Measurements from ENCODE around the gene RFX1. TPM values are rescaled to one million over a fixed set of nuclear protein-coding genes. Genes with fewer than 3 reads are reported as not detected.

RFX1 gene
- total and polyA plus RNA-seq, 2 donors (not counting 1 experiment from before 2014, with no cell fraction given): 9.2 to 33.3 TPM

DNA sequence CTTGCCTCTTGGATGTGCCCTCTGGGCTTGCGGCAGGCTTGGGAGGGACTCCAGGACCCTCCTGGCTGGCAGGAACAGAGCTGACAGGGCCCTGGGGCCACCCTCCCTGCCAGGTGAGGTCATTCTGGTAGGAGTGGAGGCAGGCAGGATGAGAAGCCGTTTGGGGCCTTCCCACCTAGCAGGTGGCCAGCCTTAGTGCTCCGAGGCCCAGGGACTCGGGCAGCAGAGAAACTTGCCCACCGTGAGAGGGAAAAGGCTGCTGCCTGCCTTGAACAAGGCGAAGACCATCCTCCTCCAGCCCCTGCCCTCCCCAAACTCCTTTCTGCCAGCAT, 8.5 kb downstream of the RFX1 start:
- Histone ChIP-seq H3K9ac (ENCODE audit: low read length) (no peak overlapping the region), H3K27me3 (replicated peaks in 1 of 4; ENCODE audit: control extremely low read depth in 1 of 4, control insufficient read depth in 3 of 4, insufficient read depth in 4 of 4, low read length in 3 of 4) (no peaks in the 10 kb centered on the region), H3K36me3 (replicated peaks in 1 of 2; ENCODE audit: control extremely low read depth in 1 of 2, control insufficient read depth in 1 of 2, extremely low read depth in 1 of 2, insufficient read depth in 2 of 2, low read length in 1 of 2) (peaks cover 0 to 39% of the 10 kb centered on the region in 2 experiments), H3K9me3 (ENCODE audit: control extremely low read depth in 1 of 3, control insufficient read depth in 2 of 3, insufficient read depth in 1 of 3, low read length in 2 of 3) (peaks cover 0 to 6% (median 4%) of the 10 kb centered on the region in 3 donors), H4K20me1 (ENCODE audit: control insufficient read depth, insufficient read depth, low read length, poor library complexity, severe bottlenecking) (peaks cover 14% of the 10 kb centered on the region), H3K79me2 (ENCODE audit: control insufficient read depth, insufficient read depth, low read length) (peaks cover 93% of the 10 kb centered on the region), H3K4me3 (ENCODE audit: control extremely low read depth in 1 of 5, extremely low read depth in 1 of 5, insufficient read depth in 1 of 5, low read depth in 2 of 5, low read length in 4 of 5) (no peak overlapping the region), H3K27ac (ENCODE audit: low read length in 2 of 2) (no peak overlapping the region), H3K4me2 (replicated peaks; ENCODE audit: low read depth, low read length, poor library complexity, severe bottlenecking) (no peak overlapping the region), H2AFZ (ENCODE audit: insufficient read depth, low read depth, low read length, poor library complexity, severe bottlenecking) (no peak overlapping the region), H3K4me1 (ENCODE audit: control insufficient read depth in 2 of 2, insufficient read depth in 2 of 2, low read length in 2 of 2) (peaks cover 25 to 27% of the 10 kb centered on the region in 2 donors)
- Mint-ChIP-seq H3K4me1 (peaks cover 27% of the 10 kb centered on the region), H3K9me3 (ENCODE audit: insufficient read depth) (no peaks in the 10 kb centered on the region), H3K27me3 (no peaks in the 10 kb centered on the region), H3K27ac (no peak overlapping the region), H3K4me3 (no peak overlapping the region)
- intact Hi-C loops (cut with micrococcal nuclease): no loop called here
- ChIA-PET POLR2A (interaction anchor here (0.6 kb wide), 1 partner anchor 87 kb away, joined by 12 read pairs; no protein-coding TSS in a partner anchor), CTCF (interaction anchor here (1.3 kb wide), 1 partner anchor 10 kb away, joined by 4 read pairs; no protein-coding TSS in a partner anchor)
- DNase-seq (no peak), ATAC-seq (ENCODE audit: low read depth) (no peak)
- 95% methylated on average over 5 of the region's 6 CpGs for WGBS (ENCODE audit: insufficient coverage)
- TF ChIP-seq, protein P1, sequence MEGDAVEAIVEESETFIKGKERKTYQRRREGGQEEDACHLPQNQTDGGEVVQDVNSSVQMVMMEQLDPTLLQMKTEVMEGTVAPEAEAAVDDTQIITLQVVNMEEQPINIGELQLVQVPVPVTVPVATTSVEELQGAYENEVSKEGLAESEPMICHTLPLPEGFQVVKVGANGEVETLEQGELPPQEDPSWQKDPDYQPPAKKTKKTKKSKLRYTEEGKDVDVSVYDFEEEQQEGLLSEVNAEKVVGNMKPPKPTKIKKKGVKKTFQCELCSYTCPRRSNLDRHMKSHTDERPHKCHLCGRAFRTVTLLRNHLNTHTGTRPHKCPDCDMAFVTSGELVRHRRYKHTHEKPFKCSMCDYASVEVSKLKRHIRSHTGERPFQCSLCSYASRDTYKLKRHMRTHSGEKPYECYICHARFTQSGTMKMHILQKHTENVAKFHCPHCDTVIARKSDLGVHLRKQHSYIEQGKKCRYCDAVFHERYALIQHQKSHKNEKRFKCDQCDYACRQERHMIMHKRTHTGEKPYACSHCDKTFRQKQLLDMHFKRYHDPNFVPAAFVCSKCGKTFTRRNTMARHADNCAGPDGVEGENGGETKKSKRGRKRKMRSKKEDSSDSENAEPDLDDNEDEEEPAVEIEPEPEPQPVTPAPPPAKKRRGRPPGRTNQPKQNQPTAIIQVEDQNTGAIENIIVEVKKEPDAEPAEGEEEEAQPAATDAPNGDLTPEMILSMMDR (IDR thresholded peaks at IDR 0.05): no peak
- no peak for TF ChIP-seq EZH2 (IDR thresholded peaks at IDR 0.05; ENCODE audit: borderline replicate concordance, insufficient read depth, low read depth, low read length, poor library complexity, severe bottlenecking)

DNA sequence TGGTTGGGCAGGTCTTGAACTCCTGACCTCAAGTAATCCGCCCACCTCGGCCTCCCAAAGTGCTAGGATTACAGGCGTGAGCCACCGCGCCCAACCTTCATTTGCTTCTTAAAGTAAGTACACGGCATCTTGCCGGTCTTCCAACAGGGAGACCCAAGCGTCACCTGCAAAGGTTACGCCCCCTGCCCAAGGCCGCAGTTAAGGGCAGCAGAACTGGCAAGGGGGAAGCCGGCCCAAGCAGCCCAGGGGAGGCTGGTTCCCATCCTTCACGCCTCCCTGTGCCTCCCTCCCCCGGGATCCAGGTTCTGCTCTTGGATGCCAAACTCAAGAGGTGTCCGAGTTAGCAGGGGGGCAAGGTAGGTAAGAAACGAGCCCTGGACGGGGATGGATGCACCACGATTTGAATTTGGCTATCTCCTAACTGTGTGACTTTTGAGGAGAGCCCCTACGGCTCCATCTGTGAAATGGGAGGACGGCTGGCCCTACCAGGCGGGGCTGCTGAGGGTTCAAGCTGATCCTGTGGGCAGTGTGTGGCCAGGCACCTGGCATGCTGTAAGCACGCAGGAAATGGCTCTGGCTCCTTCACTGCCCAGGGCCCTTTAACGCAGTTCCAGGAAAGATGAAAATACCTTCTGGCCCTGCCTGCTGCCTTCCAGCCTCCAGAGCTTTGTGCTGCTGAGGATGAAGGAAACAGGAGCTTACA, 9.0 kb downstream of the RFX1 start:
- Histone ChIP-seq H3K36me3 (replicated peaks in 1 of 2; ENCODE audit: control extremely low read depth in 1 of 2, control insufficient read depth in 1 of 2, extremely low read depth in 1 of 2, insufficient read depth in 2 of 2, low read length in 1 of 2) (peaks cover 0 to 44% of the 10 kb centered on the region in 2 experiments), H3K9ac (ENCODE audit: low read length) (no peak overlapping the region), H3K4me1 (ENCODE audit: control insufficient read depth in 2 of 2, insufficient read depth in 2 of 2, low read length in 2 of 2) (peaks cover 20 to 22% of the 10 kb centered on the region in 2 donors), H3K27ac (ENCODE audit: low read length in 2 of 2) (no peak overlapping the region), H3K4me2 (replicated peaks; ENCODE audit: low read depth, low read length, poor library complexity, severe bottlenecking) (no peak overlapping the region), H3K9me3 (ENCODE audit: control extremely low read depth in 1 of 3, control insufficient read depth in 2 of 3, insufficient read depth in 1 of 3, low read length in 2 of 3) (peaks cover 0 to 6% (median 4%) of the 10 kb centered on the region in 3 donors), H4K20me1 (ENCODE audit: control insufficient read depth, insufficient read depth, low read length, poor library complexity, severe bottlenecking) (peaks cover 18% of the 10 kb centered on the region), H3K27me3 (replicated peaks in 1 of 4; ENCODE audit: control extremely low read depth in 1 of 4, control insufficient read depth in 3 of 4, insufficient read depth in 4 of 4, low read length in 3 of 4) (no peaks in the 10 kb centered on the region), H3K4me3 (ENCODE audit: control extremely low read depth in 1 of 5, extremely low read depth in 1 of 5, insufficient read depth in 1 of 5, low read depth in 2 of 5, low read length in 4 of 5) (no peak overlapping the region), H2AFZ (ENCODE audit: insufficient read depth, low read depth, low read length, poor library complexity, severe bottlenecking) (no peak overlapping the region), H3K79me2 (ENCODE audit: control insufficient read depth, insufficient read depth, low read length) (peaks cover 96% of the 10 kb centered on the region)
- CTCF ChIA-PET: no interaction called here
- POLR2A ChIA-PET: interaction anchor here (0.6 kb wide), 1 partner anchor 87 kb away, joined by 12 read pairs; no protein-coding TSS in a partner anchor
- H3K4me1 Mint-ChIP-seq: peaks cover 24% of the 10 kb centered on the region
- no peak for ATAC-seq (ENCODE audit: low read depth)
- WGBS (ENCODE audit: insufficient coverage): 97% methylated on average over 22 of the region's 22 CpGs
- no peaks in the 10 kb centered on the region for H3K9me3 Mint-ChIP-seq (ENCODE audit: insufficient read depth)
- intact Hi-C loops (cut with micrococcal nuclease): no loop called here
- no peaks in the 10 kb centered on the region for H3K27me3 Mint-ChIP-seq
- DNase-seq: no peak
- H3K27ac Mint-ChIP-seq: no peak overlapping the region
- TF ChIP-seq EZH2 (IDR thresholded peaks at IDR 0.05; ENCODE audit: borderline replicate concordance, insufficient read depth, low read depth, low read length, poor library complexity, severe bottlenecking): no peak
- TF ChIP-seq, protein P1 (IDR thresholded peaks at IDR 0.05): no peak
- no peak overlapping the region for H3K4me3 Mint-ChIP-seq

Data from B cell (primary cell).